ENCODE measurements around the gene ADGRA3. TPM values are rescaled to one million over a fixed set of nuclear protein-coding genes. Genes with fewer than 3 reads are reported as not detected.

ADGRA3 gene
- total RNA-seq, 4 donors from 2014 or later: 17.1 to 86.4 (median 25.7) TPM

DNA sequence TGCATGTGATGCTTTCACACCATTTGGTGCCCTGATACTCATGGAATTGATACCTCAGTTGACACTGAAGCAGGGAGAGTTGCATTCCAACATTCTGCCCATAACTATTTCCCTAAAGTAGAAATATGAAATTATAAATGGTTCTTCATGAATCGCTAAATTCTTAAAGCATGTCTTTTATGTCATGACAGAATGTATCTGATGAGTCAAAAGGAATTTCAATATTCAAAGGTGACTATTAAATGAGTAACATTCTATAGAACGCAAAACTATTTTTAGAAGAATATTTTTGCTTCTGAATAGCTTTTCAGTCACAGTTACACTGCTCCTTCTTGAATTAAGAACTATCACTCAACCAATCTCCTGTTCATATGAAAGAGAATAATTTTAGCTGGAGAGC, 152.8 kb downstream of the ADGRA3 start:
- in situ Hi-C loops (cut with MboI; ENCODE audit: low sequenced_read_pairs in 4 of 4) (no loop called here), intact Hi-C loops (cut with DNase I; ENCODE audit: low total_unique reads) (no loop called here)
- ATAC-seq: no peak
- no peaks in the 10 kb centered on the region for H3K27me3 ChIP-seq
- DNase-seq: no peak
- H3K4me1 ChIP-seq: no peaks in the 10 kb centered on the region
- no peak overlapping the region for H3K4me3 ChIP-seq
- TF ChIP-seq, protein P1, sequence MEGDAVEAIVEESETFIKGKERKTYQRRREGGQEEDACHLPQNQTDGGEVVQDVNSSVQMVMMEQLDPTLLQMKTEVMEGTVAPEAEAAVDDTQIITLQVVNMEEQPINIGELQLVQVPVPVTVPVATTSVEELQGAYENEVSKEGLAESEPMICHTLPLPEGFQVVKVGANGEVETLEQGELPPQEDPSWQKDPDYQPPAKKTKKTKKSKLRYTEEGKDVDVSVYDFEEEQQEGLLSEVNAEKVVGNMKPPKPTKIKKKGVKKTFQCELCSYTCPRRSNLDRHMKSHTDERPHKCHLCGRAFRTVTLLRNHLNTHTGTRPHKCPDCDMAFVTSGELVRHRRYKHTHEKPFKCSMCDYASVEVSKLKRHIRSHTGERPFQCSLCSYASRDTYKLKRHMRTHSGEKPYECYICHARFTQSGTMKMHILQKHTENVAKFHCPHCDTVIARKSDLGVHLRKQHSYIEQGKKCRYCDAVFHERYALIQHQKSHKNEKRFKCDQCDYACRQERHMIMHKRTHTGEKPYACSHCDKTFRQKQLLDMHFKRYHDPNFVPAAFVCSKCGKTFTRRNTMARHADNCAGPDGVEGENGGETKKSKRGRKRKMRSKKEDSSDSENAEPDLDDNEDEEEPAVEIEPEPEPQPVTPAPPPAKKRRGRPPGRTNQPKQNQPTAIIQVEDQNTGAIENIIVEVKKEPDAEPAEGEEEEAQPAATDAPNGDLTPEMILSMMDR (IDR thresholded peaks at IDR 0.05 in 4 of 5, conservative IDR thresholded peaks at IDR 0.05 in 1 of 5): no peak
- TF ChIP-seq POLR2A (IDR thresholded peaks at IDR 0.05): no peak
- H3K36me3 ChIP-seq: no peaks in the 10 kb centered on the region
- no peak overlapping the region for H3K27ac ChIP-seq
- no peaks in the 10 kb centered on the region for H3K9me3 ChIP-seq

DNA sequence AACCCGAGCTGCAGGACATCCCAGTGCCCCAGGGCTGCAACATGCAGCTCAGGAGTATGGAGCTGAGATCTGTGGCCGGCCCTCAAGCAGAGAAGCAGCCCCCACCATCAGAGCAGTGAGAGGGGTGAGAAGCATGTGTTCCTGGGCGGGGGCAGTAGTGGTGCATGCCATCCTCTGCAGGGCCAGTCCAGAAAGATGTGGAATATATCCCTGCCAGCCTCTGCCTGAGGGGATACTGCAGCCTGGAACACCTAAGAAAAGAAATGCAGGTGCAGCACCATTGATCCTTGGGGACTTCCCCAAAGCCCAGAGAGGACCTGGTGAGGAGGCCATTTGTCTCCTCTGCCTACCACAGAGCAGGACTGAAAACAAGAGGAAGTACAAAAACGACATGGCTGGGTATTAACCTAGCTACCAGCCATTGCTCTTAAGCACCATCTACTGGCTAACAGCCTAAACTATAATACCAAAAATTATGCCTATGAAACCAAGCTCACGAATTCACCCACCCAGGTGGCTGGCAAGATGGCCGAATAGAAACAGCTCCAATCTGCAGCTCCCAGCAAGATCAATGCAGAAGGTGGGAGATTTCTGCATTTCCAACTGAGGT, 158.8 kb downstream of the ADGRA3 start:
- no peak overlapping the region for H3K4me3 ChIP-seq
- TF ChIP-seq, protein P1 (IDR thresholded peaks at IDR 0.05 in 4 of 5, conservative IDR thresholded peaks at IDR 0.05 in 1 of 5): no peak
- TF ChIP-seq POLR2A (IDR thresholded peaks at IDR 0.05): no peak
- ATAC-seq (no peak), DNase-seq (no peak)
- H3K4me1 ChIP-seq: no peaks in the 10 kb centered on the region
- no peaks in the 10 kb centered on the region for H3K36me3 ChIP-seq
- in situ Hi-C loops (cut with MboI; ENCODE audit: low sequenced_read_pairs in 4 of 4) (no loop called here), intact Hi-C loops (cut with DNase I; ENCODE audit: low total_unique reads) (no loop called here)
- no peaks in the 10 kb centered on the region for H3K9me3 ChIP-seq
- no peaks in the 10 kb centered on the region for H3K27me3 ChIP-seq
- H3K27ac ChIP-seq: no peak overlapping the region

DNA sequence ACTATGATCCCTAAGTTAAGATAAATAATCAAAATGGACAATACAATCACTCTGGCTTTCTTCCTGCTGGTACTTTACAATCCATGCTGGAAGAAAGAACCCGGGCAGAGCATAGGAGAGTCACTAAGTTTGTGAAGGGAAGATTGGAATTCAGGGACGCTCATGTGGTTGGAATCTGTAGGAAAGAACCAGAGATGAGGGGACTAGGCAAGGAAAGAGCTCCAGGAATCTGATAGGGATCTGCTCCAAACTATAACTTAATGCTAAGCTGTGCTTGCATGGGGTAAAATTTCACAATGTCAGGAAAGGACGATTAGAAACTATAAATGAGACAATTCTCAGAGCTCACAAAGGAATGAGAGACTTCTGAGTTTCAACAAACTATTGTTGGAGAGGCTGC, 167.5 kb downstream of the ADGRA3 start:
- DNase-seq: no peak

DNA sequence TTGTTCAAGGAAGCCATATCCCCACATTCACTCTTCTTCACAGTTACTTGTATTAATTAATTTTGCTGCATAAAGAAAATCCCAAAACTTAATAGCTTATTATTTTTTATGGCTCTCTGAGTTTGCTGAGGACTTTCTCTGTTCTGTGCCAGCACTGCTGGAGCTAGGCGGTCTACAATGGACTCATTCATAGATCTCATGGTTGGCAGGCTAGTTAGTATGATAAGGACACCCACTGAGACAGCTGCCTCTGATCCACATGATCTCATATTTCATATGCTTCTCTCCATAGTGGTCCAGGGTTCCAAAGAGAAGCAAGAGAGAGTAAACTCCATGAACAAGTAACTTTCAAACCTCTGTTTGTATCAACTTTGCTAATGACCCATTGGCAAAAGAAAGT, 170.2 kb downstream of the ADGRA3 start:
- in situ Hi-C loops (cut with MboI; ENCODE audit: low sequenced_read_pairs in 4 of 4): no loop called here
- Histone ChIP-seq H3K4me1 (no peaks in the 10 kb centered on the region), H3K36me3 (no peaks in the 10 kb centered on the region), H3K9me3 (no peaks in the 10 kb centered on the region), H3K27ac (no peak overlapping the region), H3K4me3 (no peak overlapping the region), H3K27me3 (no peaks in the 10 kb centered on the region)
- DNase-seq (no peak), ATAC-seq (no peak)
- TF ChIP-seq, protein P1 (IDR thresholded peaks at IDR 0.05 in 4 of 5, conservative IDR thresholded peaks at IDR 0.05 in 1 of 5): no peak
- no peak for TF ChIP-seq POLR2A (IDR thresholded peaks at IDR 0.05)
- intact Hi-C loops (cut with DNase I; ENCODE audit: low total_unique reads): no loop called here

More for the DNA sequence above, 167.5 kb downstream of the ADGRA3 start:
- H3K36me3 ChIP-seq: no peaks in the 10 kb centered on the region
- in situ Hi-C loops (cut with MboI; ENCODE audit: low sequenced_read_pairs in 4 of 4) (no loop called here), intact Hi-C loops (cut with DNase I; ENCODE audit: low total_unique reads) (no loop called here)
- H3K27me3 ChIP-seq: no peaks in the 10 kb centered on the region
- no peaks in the 10 kb centered on the region for H3K4me1 ChIP-seq
- no peak overlapping the region for H3K4me3 ChIP-seq
- no peaks in the 10 kb centered on the region for H3K9me3 ChIP-seq
- no peak for ATAC-seq
- TF ChIP-seq, protein P1 (IDR thresholded peaks at IDR 0.05 in 4 of 5, conservative IDR thresholded peaks at IDR 0.05 in 1 of 5): no peak
- no peak overlapping the region for H3K27ac ChIP-seq

DNA sequence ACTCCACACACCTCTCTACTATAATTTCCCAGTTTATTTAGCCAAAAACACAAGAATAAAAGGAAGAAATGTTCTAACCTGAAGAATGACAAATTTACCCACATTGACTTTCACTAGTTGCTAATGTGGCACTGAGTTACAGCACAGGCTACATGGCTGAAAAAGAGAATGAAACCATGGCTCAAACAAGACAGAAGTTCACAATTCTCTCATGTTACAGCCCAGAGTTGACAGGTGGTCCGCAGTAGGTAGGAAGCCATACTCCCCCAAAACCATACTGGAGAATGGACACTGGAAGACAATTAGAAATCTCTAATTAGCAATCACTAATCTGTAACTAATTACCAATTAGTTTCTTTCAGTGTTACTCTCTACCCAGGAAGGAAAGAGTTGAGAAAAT, 170.8 kb downstream of the ADGRA3 start:
- no peak for ATAC-seq
- H3K4me3 ChIP-seq: no peak overlapping the region
- no peak for DNase-seq
- H3K27me3 ChIP-seq: no peaks in the 10 kb centered on the region
- intact Hi-C loops (cut with DNase I; ENCODE audit: low total_unique reads) (no loop called here), in situ Hi-C loops (cut with MboI; ENCODE audit: low sequenced_read_pairs in 4 of 4) (no loop called here)
- H3K9me3 ChIP-seq: no peaks in the 10 kb centered on the region
- TF ChIP-seq, protein P1 (IDR thresholded peaks at IDR 0.05 in 4 of 5, conservative IDR thresholded peaks at IDR 0.05 in 1 of 5): no peak
- TF ChIP-seq POLR2A (IDR thresholded peaks at IDR 0.05): no peak
- no peak overlapping the region for H3K27ac ChIP-seq
- H3K36me3 ChIP-seq: no peaks in the 10 kb centered on the region
- no peaks in the 10 kb centered on the region for H3K4me1 ChIP-seq
